Activated CD8-positive, alpha-beta memory T cell treated with anti-CD3 and anti-CD28 coated beads for 4 hours (primary cell): ENCODE data around the gene ADAR.
"Not testable (repeated sequence)": the region's sequence is repeated elsewhere in the genome, so short reads cannot be mapped to it uniquely, and the experiment has no call there.

Experiments used
- DNase-seq, 2 donors: peaks; one replicate each; pipeline ENCODE4 v3.0.0-alpha.2; 2020; ENCODE audit warnings: low read depth in 2 of 2

Gene ADAR

GRCh38 chr1:154607609-154608396, at the start of gene ADAR:
TSS of gene ADAR (minus strand) at chr1:154608186. CDS start at chr1:154608006, 180 bp downstream.
- peak; percentile 77 to 91 for DNase-seq

GRCh38 chr1:154657556-154657955, 49.6 kb upstream of the ADAR start:
- no peak for DNase-seq

GRCh38 chr1:154652893-154653292, 44.9 kb upstream of the ADAR start:
- DNase-seq: no peak

DNA sequence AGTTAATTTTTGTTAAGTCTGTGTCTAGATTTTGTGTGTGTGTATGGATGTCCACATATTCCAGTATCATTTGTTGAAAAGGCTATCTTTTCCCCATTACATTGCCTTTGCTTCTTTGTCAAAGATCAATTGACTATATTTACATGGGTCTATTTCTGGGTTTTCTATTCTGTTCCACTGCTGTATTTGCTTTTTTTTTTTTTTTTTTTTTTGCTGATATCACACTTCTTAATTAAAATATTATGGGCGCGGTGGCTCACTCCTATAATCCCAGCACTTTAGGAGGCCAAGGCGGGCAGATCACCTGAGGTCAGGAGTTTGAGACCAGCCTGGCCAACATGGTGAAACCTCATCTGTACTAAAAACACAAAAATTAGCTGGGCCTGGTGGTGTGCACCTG, 36.7 kb upstream of the ADAR start:
- not testable (repeated sequence) for DNase-seq

GRCh38 chr1:154641534-154641933, 33.5 kb upstream of the ADAR start:
- DNase-seq: no peak

- no peak for DNase-seq
Observed at GRCh38 chr1:154639876-154640275, 31.9 kb upstream of the ADAR start.

GRCh38 chr1:154635171-154635570, 27.2 kb upstream of the ADAR start:
- DNase-seq: no peak

GRCh38 chr1:154629675-154630073, 21.7 kb upstream of the ADAR start:
- DNase-seq: no peak

DNA sequence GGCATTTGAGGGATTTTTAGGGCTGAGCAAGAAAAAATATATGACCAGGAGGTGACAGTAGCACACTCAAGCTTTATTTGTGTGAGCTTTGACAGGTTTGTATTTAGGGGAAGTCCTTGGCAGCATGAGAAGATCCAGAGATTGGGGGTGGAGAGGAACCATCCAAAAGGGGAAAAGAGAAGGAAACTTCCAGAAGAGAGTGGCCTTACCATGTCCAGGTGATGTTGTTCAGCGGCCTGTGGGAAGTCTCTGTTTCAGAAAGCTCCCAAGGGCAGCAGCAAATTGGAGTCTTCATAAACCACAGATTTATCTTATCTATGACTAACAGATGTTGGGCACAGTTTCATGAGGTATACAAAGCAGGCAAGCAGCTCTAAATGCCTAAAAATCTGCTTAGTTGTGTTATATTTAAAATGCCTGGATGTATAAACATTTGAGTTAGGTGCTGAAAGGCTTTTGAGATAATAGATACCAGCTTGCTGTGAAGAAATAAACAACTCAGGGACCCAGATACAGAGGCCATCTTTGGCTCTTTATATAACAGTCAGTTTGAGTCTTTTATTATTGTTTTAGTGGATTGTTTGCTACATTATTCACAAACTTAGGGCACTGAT, 21.2 kb upstream of the ADAR start:
- DNase-seq: no peak

DNA sequence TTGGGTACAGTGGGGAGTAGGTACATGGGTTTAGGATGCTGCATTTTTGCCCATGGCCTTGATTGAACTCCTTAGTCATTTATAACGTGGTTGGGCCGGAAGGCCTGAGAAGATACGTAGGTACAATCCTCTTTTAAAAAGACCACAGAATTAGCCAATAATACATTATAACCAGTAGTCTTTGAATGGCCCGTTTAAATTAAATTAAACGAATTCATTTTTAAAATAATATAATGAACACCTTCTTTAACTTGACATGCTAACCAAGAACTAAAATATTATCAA, 20.1 kb upstream of the ADAR start:
- no peak for DNase-seq

DNA sequence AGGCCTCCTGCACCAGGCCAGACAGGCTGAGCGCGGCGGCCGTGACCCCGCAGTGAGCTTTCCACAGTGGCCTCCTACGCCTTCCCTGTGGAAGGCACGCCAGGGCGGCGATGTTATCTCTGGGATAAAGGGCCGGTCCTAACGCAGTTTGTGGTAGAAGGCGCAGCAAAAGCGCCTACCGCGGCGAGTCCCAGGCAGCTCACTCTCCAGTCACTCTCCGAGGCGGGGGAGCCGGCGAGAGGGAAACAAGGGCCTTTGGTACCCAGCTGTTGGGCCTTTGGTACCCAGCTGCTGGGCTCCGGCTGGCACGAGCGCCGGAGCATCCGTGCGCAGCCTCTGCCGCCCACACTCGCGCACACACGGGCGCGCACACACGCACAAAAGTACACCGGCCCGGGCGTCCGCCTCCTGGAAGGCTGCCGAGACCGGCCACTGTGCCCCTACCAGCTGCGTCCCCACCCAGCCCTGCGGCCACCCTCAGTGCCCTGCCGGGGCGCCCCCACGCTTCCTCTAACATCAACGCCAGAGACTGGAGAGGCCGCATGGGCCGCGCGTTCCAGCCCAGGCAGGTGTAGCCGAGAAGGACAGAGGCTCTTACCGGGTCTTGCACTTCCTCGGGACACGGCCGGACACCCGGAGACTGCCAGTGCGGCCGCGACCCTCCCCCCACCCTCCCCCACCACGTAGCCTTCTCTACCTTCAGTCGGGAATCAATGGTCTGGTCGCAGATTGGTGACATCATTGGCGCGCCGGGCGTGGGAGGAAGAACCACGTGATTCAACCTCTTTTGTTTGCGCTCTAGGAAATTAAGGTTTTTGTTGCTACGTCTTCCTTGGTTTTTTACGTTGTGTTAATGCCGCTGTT, 19.5 kb upstream of the ADAR start:
- peak; percentile 87 to 91 for DNase-seq

DNA sequence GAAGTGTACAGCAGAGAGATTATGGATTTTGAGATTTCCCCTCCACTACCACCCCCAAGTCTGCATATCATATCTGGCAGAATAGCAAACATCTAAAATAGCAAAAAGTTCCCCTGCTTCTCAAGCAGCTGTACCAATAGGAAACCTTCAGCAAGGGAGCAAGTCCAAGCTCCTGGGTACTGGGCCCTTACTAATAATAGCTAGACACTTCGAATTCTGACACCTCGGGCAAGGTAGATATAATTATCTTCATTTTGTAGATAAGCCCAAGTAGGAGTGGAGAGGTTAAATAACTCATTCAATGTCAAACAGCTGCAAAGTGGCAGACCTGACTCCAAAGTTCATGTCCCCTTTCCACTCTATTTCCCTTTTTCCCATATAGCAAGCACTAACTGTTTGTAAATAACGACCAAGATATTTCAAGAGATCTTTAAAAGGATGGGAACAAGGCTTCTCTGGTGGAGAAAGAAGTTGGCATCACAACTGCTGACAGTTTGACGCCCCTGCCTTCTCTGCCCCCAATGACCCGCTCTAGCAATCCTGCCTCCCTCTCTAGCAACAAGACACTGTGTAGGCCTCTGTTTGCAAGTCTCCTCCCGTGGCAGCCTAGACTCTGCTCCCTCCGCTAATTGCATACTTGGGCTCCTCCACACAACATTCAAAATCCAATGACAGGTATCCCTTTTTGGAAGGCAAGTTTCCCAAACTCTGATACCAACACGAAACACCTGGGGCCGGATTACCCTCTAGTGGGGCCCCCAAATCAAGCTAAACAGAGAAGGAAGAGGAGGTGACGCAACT, 18.7 kb upstream of the ADAR start:
- no peak for DNase-seq

GRCh38 chr1:154624746-154625643, 17.0 kb upstream of the ADAR start:
- no peak for DNase-seq

DNA sequence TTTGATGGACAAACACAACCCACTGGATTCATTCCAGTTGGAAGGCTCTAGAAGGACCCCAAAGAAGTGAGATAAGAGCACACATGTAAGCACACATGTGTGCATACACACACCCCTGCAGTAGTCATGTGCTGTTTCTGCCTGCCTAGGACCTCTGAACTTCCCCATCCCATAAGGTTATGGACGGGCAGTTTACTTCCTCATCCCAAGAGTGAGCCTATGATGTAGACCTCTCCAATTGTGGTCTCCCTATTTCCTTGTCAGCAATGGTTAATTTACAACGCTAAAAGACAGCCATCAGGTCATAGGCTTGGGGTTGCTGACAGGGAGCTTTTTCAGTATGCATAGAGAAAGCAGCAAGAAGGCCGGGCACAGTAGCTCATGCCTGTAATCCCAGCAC, 15.4 kb upstream of the ADAR start:
- no peak for DNase-seq

- DNase-seq: no peak
Observed at GRCh38 chr1:154622503-154623039, 14.6 kb upstream of the ADAR start.

GRCh38 chr1:154621875-154622274, 13.9 kb upstream of the ADAR start:
- no peak for DNase-seq

DNA sequence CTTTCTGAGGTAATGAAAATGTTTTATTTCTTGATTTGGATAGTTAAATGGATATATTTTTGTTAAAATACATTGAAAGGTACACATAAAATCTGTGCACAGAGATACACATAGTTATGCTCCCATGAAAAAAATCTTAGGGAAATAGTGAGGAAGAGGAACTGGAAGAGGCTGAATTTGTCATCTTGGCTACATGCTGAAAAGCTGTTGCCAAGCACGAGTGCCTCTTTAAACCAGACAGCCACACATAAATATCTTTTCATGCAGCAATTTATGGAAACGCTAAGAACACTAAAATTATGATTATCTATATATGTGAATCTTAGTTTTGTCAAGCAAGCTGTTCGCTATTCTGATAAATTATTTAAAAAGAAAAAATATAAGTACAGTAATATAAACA, 12.8 kb upstream of the ADAR start:
- no peak for DNase-seq

GRCh38 chr1:154619181-154619948, 11.4 kb upstream of the ADAR start:
- DNase-seq: no peak

GRCh38 chr1:154616659-154617345, 8.8 kb upstream of the ADAR start:
- no peak for DNase-seq
